ENCODE measurements around the gene MFF.

The MFF gene

GRCh38 chr2:227301523-227301922 lies 23.5 kb upstream of the MFF start:
- Histone ChIP-seq H2AFZ (ENCODE audit: low read depth, low read length) (no peak overlapping the region), H3K27me3 (ENCODE audit: low read depth, low read length) (no peaks in the 10 kb centered on the region), H3K9me3 (ENCODE audit: insufficient read depth, low read length) (no peaks in the 10 kb centered on the region), H3K9ac (ENCODE audit: low read length) (no peak overlapping the region), H3K27ac (ENCODE audit: low read length) (no peak overlapping the region), H3K4me1 (ENCODE audit: low read length) (no peaks in the 10 kb centered on the region), H3K4me3 (ENCODE audit: low read length) (no peak overlapping the region), H3K4me2 (ENCODE audit: low read length) (no peak overlapping the region), H4K20me1 (ENCODE audit: insufficient read depth, low read length) (no peaks in the 10 kb centered on the region), H3K36me3 (replicated peaks; ENCODE audit: low read depth, low read length) (no peaks in the 10 kb centered on the region), H3K79me2 (ENCODE audit: low read length) (no peaks in the 10 kb centered on the region)
- no peak for TF ChIP-seq EZH2phosphoT487 (IDR thresholded peaks at IDR 0.05; ENCODE audit: low read depth)
- no peak for TF ChIP-seq CTCF (IDR thresholded peaks at IDR 0.05; ENCODE audit: low read depth, low read length)

DNA sequence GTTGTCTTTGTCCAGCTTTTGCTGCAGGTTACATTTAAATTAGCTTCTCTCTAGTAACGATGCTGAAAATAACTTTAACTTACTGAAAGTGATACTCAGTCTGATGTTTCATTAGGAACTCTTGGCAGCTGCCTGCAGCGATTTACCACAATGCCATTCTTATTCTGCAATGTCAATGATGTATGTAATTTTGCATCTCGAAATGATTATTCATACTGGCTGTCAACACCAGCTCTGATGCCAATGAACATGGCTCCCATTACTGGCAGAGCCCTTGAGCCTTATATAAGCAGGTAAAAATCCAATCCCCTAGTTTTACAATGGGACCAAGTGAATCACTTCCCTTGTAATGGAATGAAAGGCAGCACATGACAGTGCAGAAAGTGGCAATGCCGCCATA lies 16.3 kb upstream of the MFF start:
- Histone ChIP-seq H3K4me2 (ENCODE audit: low read length) (peak overlapping the region; percentile 23), H3K4me3 (ENCODE audit: low read length) (0 out of 2 replicates have a peak overlapping the region, but pooled peaks have one; percentile 6), H3K9me3 (ENCODE audit: insufficient read depth, low read length) (no peaks in the 10 kb centered on the region), H3K4me1 (ENCODE audit: low read length) (peaks cover 11% of the 10 kb centered on the region), H3K27ac (ENCODE audit: low read length) (no peak overlapping the region), H3K36me3 (replicated peaks; ENCODE audit: low read depth, low read length) (no peaks in the 10 kb centered on the region), H3K9ac (ENCODE audit: low read length) (no peak overlapping the region), H3K27me3 (ENCODE audit: low read depth, low read length) (no peaks in the 10 kb centered on the region), H2AFZ (ENCODE audit: low read depth, low read length) (no peak overlapping the region), H3K79me2 (ENCODE audit: low read length) (no peaks in the 10 kb centered on the region), H4K20me1 (ENCODE audit: insufficient read depth, low read length) (no peaks in the 10 kb centered on the region)
- TF ChIP-seq CTCF (IDR thresholded peaks at IDR 0.05; ENCODE audit: low read depth, low read length) (no peak), EZH2phosphoT487 (IDR thresholded peaks at IDR 0.05; ENCODE audit: low read depth) (no peak)

- no peak for TF ChIP-seq CTCF (IDR thresholded peaks at IDR 0.05; ENCODE audit: low read depth, low read length)
- TF ChIP-seq EZH2phosphoT487 (IDR thresholded peaks at IDR 0.05; ENCODE audit: low read depth): no peak
- H3K9ac ChIP-seq (ENCODE audit: low read length): no peak overlapping the region
- no peak overlapping the region for H3K4me2 ChIP-seq (ENCODE audit: low read length)
These were observed 14.3 kb upstream of the MFF start for GRCh38 chr2:227310756-227311110.

GRCh38 chr2:227311861-227312506 lies 13.1 kb upstream of the MFF start:
- Histone ChIP-seq H3K27me3 (ENCODE audit: low read depth, low read length) (no peaks in the 10 kb centered on the region), H3K9me3 (ENCODE audit: insufficient read depth, low read length) (no peaks in the 10 kb centered on the region), H3K4me3 (ENCODE audit: low read length) (no peak overlapping the region), H2AFZ (ENCODE audit: low read depth, low read length) (no peak overlapping the region), H3K79me2 (ENCODE audit: low read length) (no peaks in the 10 kb centered on the region), H3K27ac (ENCODE audit: low read length) (no peak overlapping the region), H3K9ac (ENCODE audit: low read length) (no peak overlapping the region), H3K36me3 (replicated peaks; ENCODE audit: low read depth, low read length) (no peaks in the 10 kb centered on the region), H4K20me1 (ENCODE audit: insufficient read depth, low read length) (no peaks in the 10 kb centered on the region), H3K4me1 (ENCODE audit: low read length) (peaks cover 11% of the 10 kb centered on the region), H3K4me2 (ENCODE audit: low read length) (no peak overlapping the region)
- TF ChIP-seq CTCF (IDR thresholded peaks at IDR 0.05; ENCODE audit: low read depth, low read length) (no peak), EZH2phosphoT487 (IDR thresholded peaks at IDR 0.05; ENCODE audit: low read depth) (no peak)

More at GRCh38 chr2:227310756-227311110, 14.3 kb upstream of the MFF start:
- H3K79me2 ChIP-seq (ENCODE audit: low read length): no peaks in the 10 kb centered on the region
- no peaks in the 10 kb centered on the region for H3K36me3 ChIP-seq (replicated peaks; ENCODE audit: low read depth, low read length)
- H3K9me3 ChIP-seq (ENCODE audit: insufficient read depth, low read length): no peaks in the 10 kb centered on the region
- H2AFZ ChIP-seq (ENCODE audit: low read depth, low read length): no peak overlapping the region
- peaks cover 11% of the 10 kb centered on the region for H3K4me1 ChIP-seq (ENCODE audit: low read length)
- no peak overlapping the region for H3K4me3 ChIP-seq (ENCODE audit: low read length)
- H3K27me3 ChIP-seq (ENCODE audit: low read depth, low read length): no peaks in the 10 kb centered on the region
- no peak overlapping the region for H3K27ac ChIP-seq (ENCODE audit: low read length)
- H4K20me1 ChIP-seq (ENCODE audit: insufficient read depth, low read length): no peaks in the 10 kb centered on the region

Measured in OCI-LY3 (cell line).